GM13977 (cell line): ENCODE data around the gene ERG.

Experiments used
- DNase-seq: peaks from one replicate; pipeline ENCODE4 v3.0.0; 2012; ENCODE audit warnings: low spot score
- CTCF ChIP-seq: IDR thresholded peaks from 2 replicates; pipeline ENCODE4 v1.5.1; 2012; ENCODE audit warnings: mild to moderate bottlenecking, control low read depth; ENCODE audit not compliant: insufficient read depth; ENCODE audit errors: extremely low read depth, missing control alignments
- in situ Hi-C: fragments of 300-500 bp; cut with MboI; formaldehyde crosslinking; loops from one replicate; pipeline ENCODE4 v1.12.0; 2022; ENCODE audit warnings: low sequenced_read_pairs, low pct_unique_long_range_greater_than_20kb, mixed read lengths, inconsistent platforms; ENCODE audit not compliant: unreplicated experiment

The ERG gene

GRCh38 chr21:38402291-38402690 is 96.0 kb downstream of the ERG start:
- no peak for TF ChIP-seq CTCF
- in situ Hi-C loops: no loop called here
- no peak for DNase-seq

- TF ChIP-seq CTCF: no peak
- DNase-seq: no peak
- in situ Hi-C loops: no loop called here
Observed at GRCh38 chr21:38401191-38401926, 96.9 kb downstream of the ERG start.

GRCh38 chr21:38400195-38400919 is 97.9 kb downstream of the ERG start:
- in situ Hi-C loops: no loop called here
- DNase-seq: no peak

GRCh38 chr21:38399103-38399502 is 99.2 kb downstream of the ERG start:
- in situ Hi-C loops: no loop called here
- TF ChIP-seq CTCF: no peak
- no peak for DNase-seq

More at GRCh38 chr21:38400195-38400919, 97.9 kb downstream of the ERG start:
- TF ChIP-seq CTCF: no peak

- in situ Hi-C loops: no loop called here
- TF ChIP-seq CTCF: no peak
- no peak for DNase-seq
Observed at GRCh38 chr21:38396325-38396724, 102.0 kb downstream of the ERG start.

GRCh38 chr21:38395581-38395980 is 102.7 kb downstream of the ERG start:
- TF ChIP-seq CTCF: no peak

More at GRCh38 chr21:38395581-38395980, 102.7 kb downstream of the ERG start:
- no peak for DNase-seq
- in situ Hi-C loops: no loop called here
